ENCODE data around the gene BIVM. TPM values are rescaled to one million over a fixed set of nuclear protein-coding genes. Genes with fewer than 3 reads are reported as not detected.

The BIVM gene
- total RNA-seq, 1 donor from 2014 or later, result 23.8 TPM

GRCh38 chr13:102839462-102839861 lies 40.5 kb downstream of the BIVM start:
- DNase-seq (ENCODE audit: low spot score), result no peak

- DNase-seq (ENCODE audit: low spot score), result no peak
Measured at GRCh38 chr13:102845289-102845629, 46.3 kb downstream of the BIVM start.

GRCh38 chr13:102845630-102846260 lies 46.8 kb downstream of the BIVM start, which contains the start of gene ERCC5:
Gene ERCC5 (plus strand): TSS chr13:102846032. CDS start chr13:102846267, 235 bp downstream.
- DNase-seq (ENCODE audit: low spot score), result peak; percentile 96

GRCh38 chr13:102846261-102847015 lies 47.5 kb downstream of the BIVM start:
- peak; percentile 28 for DNase-seq (ENCODE audit: low spot score)

GRCh38 chr13:102847272-102848234 lies 48.6 kb downstream of the BIVM start:
- DNase-seq (ENCODE audit: low spot score), result no peak

- no peak for DNase-seq (ENCODE audit: low spot score)
Measured at GRCh38 chr13:102848956-102849355, 50.0 kb downstream of the BIVM start.

GRCh38 chr13:102852556-102852955 lies 53.6 kb downstream of the BIVM start:
- DNase-seq (ENCODE audit: low spot score), result no peak

GRCh38 chr13:102854675-102855074 lies 55.8 kb downstream of the BIVM start:
- DNase-seq (ENCODE audit: low spot score), result no peak

GRCh38 chr13:102856557-102856956 lies 57.6 kb downstream of the BIVM start:
- no peak for DNase-seq (ENCODE audit: low spot score)

- no peak for DNase-seq (ENCODE audit: low spot score)
Measured at GRCh38 chr13:102862624-102863210, 63.8 kb downstream of the BIVM start.

- DNase-seq (ENCODE audit: low spot score), result no peak
Measured at GRCh38 chr13:102863590-102863989, 64.7 kb downstream of the BIVM start.

- DNase-seq (ENCODE audit: low spot score), result no peak
Measured at GRCh38 chr13:102868366-102868936, 69.5 kb downstream of the BIVM start.

- no peak for DNase-seq (ENCODE audit: low spot score)
Measured at GRCh38 chr13:102869948-102870676, 71.2 kb downstream of the BIVM start.

- DNase-seq (ENCODE audit: low spot score), result peak; percentile 59
Measured at GRCh38 chr13:102870677-102871415, 71.9 kb downstream of the BIVM start.

- DNase-seq (ENCODE audit: low spot score), result no peak
Measured at GRCh38 chr13:102872131-102872530, 73.2 kb downstream of the BIVM start.

GRCh38 chr13:102872531-102872930 lies 73.6 kb downstream of the BIVM start:
- no peak for DNase-seq (ENCODE audit: low spot score)

GRCh38 chr13:102873653-102874052 lies 74.7 kb downstream of the BIVM start:
- DNase-seq (ENCODE audit: low spot score), result no peak

- no peak for DNase-seq (ENCODE audit: low spot score)
Measured at GRCh38 chr13:102875256-102875655, 76.3 kb downstream of the BIVM start.

GRCh38 chr13:102877303-102877702 lies 78.4 kb downstream of the BIVM start:
- no peak for DNase-seq (ENCODE audit: low spot score)

- no peak for DNase-seq (ENCODE audit: low spot score)
Measured at GRCh38 chr13:102878481-102878880, 79.6 kb downstream of the BIVM start.

Data from mucosa of gallbladder (tissue), 1 donor.